Esophagus squamous epithelium (tissue), 4 donors: ENCODE data around the gene PET117.

ENCODE experiments used
- POLR2A ChIP-seq, 4 donors: fragments of 450-650 bp; IDR thresholded peaks; one replicate each; pipeline ENCODE4 v1.6.1; 2017; ENCODE audit warnings: antibody characterized with exemption in 4 of 4, mild to moderate bottlenecking in 4 of 4, moderate library complexity in 3 of 4
- TF ChIP-seq, protein P1 (sequence below), 6 experiments: fragments of 450-650 bp in 4 of 6; fragments of 200-600 bp in 2 of 6; sonication (generic) in 2 of 6; IDR thresholded peaks; one replicate each; pipeline ENCODE4 v1.5.1; 2016 to 2019; ENCODE audit warnings: antibody characterized with exemption in 6 of 6, mild to moderate bottlenecking in 4 of 6, moderate library complexity in 4 of 6

- no peak for TF ChIP-seq POLR2A (IDR thresholded peaks at IDR 0.05)
- TF ChIP-seq, protein P1, sequence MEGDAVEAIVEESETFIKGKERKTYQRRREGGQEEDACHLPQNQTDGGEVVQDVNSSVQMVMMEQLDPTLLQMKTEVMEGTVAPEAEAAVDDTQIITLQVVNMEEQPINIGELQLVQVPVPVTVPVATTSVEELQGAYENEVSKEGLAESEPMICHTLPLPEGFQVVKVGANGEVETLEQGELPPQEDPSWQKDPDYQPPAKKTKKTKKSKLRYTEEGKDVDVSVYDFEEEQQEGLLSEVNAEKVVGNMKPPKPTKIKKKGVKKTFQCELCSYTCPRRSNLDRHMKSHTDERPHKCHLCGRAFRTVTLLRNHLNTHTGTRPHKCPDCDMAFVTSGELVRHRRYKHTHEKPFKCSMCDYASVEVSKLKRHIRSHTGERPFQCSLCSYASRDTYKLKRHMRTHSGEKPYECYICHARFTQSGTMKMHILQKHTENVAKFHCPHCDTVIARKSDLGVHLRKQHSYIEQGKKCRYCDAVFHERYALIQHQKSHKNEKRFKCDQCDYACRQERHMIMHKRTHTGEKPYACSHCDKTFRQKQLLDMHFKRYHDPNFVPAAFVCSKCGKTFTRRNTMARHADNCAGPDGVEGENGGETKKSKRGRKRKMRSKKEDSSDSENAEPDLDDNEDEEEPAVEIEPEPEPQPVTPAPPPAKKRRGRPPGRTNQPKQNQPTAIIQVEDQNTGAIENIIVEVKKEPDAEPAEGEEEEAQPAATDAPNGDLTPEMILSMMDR (IDR thresholded peaks at IDR 0.05): no peak
Observed at GRCh38 chr20:18165553-18165952, 27.9 kb downstream of the PET117 start.
